ACC112 (cell line): ENCODE measurements around the gene MEF2C.
"Not testable (repeated sequence)": the region's sequence is repeated elsewhere in the genome, so short reads cannot be mapped to it uniquely, and the experiment has no call there.

Experiments
- H2AFZ ChIP-seq: fragments of 200-600 bp; sonication (generic); one replicate; pipeline ENCODE4 v1.6.0; 2017; ENCODE audit warnings: antibody characterized with exemption, low read length; ENCODE audit not compliant: unreplicated experiment
- H3K27ac ChIP-seq: fragments of 200-600 bp; sonication (generic); 2 replicates; pipeline ENCODE4 v1.5.1; 2014; ENCODE audit warnings: low read depth, mild to moderate bottlenecking, antibody characterized with exemption, low read length, moderate library complexity
- H3K27me3 ChIP-seq: fragments of 200-600 bp; sonication (generic); 2 replicates; pipeline ENCODE4 v1.6.1; 2014; ENCODE audit warnings: mild to moderate bottlenecking, antibody characterized with exemption, low read length, moderate library complexity, mixed read lengths; ENCODE audit not compliant: insufficient read depth
- H3K36me3 ChIP-seq: fragments of 200-600 bp; sonication (generic); 2 replicates; pipeline ENCODE4 v1.6.1; 2016; ENCODE audit warnings: mild to moderate bottlenecking, antibody characterized with exemption, low read length, moderate library complexity, mixed read lengths; ENCODE audit not compliant: insufficient read depth
- H3K4me1 ChIP-seq: fragments of 200-600 bp; sonication (generic); one replicate; pipeline ENCODE4 v1.6.1; 2016; ENCODE audit warnings: low read length, mixed read lengths; ENCODE audit not compliant: insufficient read depth, unreplicated experiment, control insufficient read depth
- H3K4me3 ChIP-seq: fragments of 200-600 bp; sonication (generic); 2 replicates; pipeline ENCODE4 v1.5.1; 2014; ENCODE audit warnings: mild to moderate bottlenecking, low read depth, low read length
- H3K79me2 ChIP-seq: fragments of 200-600 bp; sonication (generic); one replicate; pipeline ENCODE4 v1.6.0; 2016; ENCODE audit warnings: low read length; ENCODE audit not compliant: control insufficient read depth, unreplicated experiment, insufficient read depth

Gene MEF2C

GRCh38 chr5:88862547-88863175, 20.3 kb downstream of the MEF2C start:
- H2AFZ ChIP-seq = no peak overlapping the region
- no peak overlapping the region for H3K4me3 ChIP-seq
- H3K4me1 ChIP-seq = no peaks in the 10 kb centered on the region
- no peaks in the 10 kb centered on the region for H3K79me2 ChIP-seq
- no peak overlapping the region for H3K27ac ChIP-seq
- no peaks in the 10 kb centered on the region for H3K27me3 ChIP-seq
- H3K36me3 ChIP-seq = no peaks in the 10 kb centered on the region

- no peaks in the 10 kb centered on the region for H3K27me3 ChIP-seq
- H3K4me3 ChIP-seq = no peak overlapping the region
- H3K27ac ChIP-seq = no peak overlapping the region
- H3K4me1 ChIP-seq = no peaks in the 10 kb centered on the region
- H3K79me2 ChIP-seq = no peaks in the 10 kb centered on the region
- H3K36me3 ChIP-seq = no peaks in the 10 kb centered on the region
- H2AFZ ChIP-seq = no peak overlapping the region
Observed at GRCh38 chr5:88861231-88861630, 21.8 kb downstream of the MEF2C start.

- Histone ChIP-seq H3K4me1 (no peaks in the 10 kb centered on the region), H3K36me3 (no peaks in the 10 kb centered on the region), H3K4me3 (no peak overlapping the region), H3K27me3 (no peaks in the 10 kb centered on the region), H3K27ac (no peak overlapping the region), H3K79me2 (no peaks in the 10 kb centered on the region), H2AFZ (no peak overlapping the region)
Observed at GRCh38 chr5:88860501-88860900, 22.5 kb downstream of the MEF2C start.

- no peak overlapping the region for H3K27ac ChIP-seq
- H3K36me3 ChIP-seq = no peaks in the 10 kb centered on the region
- no peaks in the 10 kb centered on the region for H3K79me2 ChIP-seq
Observed at GRCh38 chr5:88858392-88858791, 24.6 kb downstream of the MEF2C start.

GRCh38 chr5:88856381-88856780, 26.6 kb downstream of the MEF2C start:
- not testable (repeated sequence) for H3K27me3 ChIP-seq

More at GRCh38 chr5:88858392-88858791, 24.6 kb downstream of the MEF2C start:
- Histone ChIP-seq H3K4me3 (no peak overlapping the region), H3K27me3 (no peaks in the 10 kb centered on the region), H2AFZ (no peak overlapping the region), H3K4me1 (no peaks in the 10 kb centered on the region)

GRCh38 chr5:88854769-88855168, 28.2 kb downstream of the MEF2C start:
- H3K4me3 ChIP-seq = no peak overlapping the region
- no peaks in the 10 kb centered on the region for H3K36me3 ChIP-seq
- H2AFZ ChIP-seq = no peak overlapping the region

More at GRCh38 chr5:88856381-88856780, 26.6 kb downstream of the MEF2C start:
- not testable (repeated sequence) for H2AFZ ChIP-seq, H3K79me2 ChIP-seq, H3K36me3 ChIP-seq, H3K27ac ChIP-seq, H3K4me1 ChIP-seq, H3K4me3 ChIP-seq

GRCh38 chr5:88847420-88847819, 35.6 kb downstream of the MEF2C start:
- no peaks in the 10 kb centered on the region for H3K36me3 ChIP-seq
- H2AFZ ChIP-seq = no peak overlapping the region
- H3K4me1 ChIP-seq = no peaks in the 10 kb centered on the region
- H3K27ac ChIP-seq = no peak overlapping the region
- no peaks in the 10 kb centered on the region for H3K27me3 ChIP-seq
- H3K79me2 ChIP-seq = no peaks in the 10 kb centered on the region
- H3K4me3 ChIP-seq = no peak overlapping the region

More at GRCh38 chr5:88854769-88855168, 28.2 kb downstream of the MEF2C start:
- no peaks in the 10 kb centered on the region for H3K27me3 ChIP-seq
- H3K4me1 ChIP-seq = no peaks in the 10 kb centered on the region
- no peaks in the 10 kb centered on the region for H3K79me2 ChIP-seq
- H3K27ac ChIP-seq = no peak overlapping the region

- Histone ChIP-seq H3K36me3 (no peaks in the 10 kb centered on the region), H3K27ac (no peak overlapping the region), H2AFZ (no peak overlapping the region), H3K27me3 (no peaks in the 10 kb centered on the region), H3K4me3 (no peak overlapping the region), H3K4me1 (no peaks in the 10 kb centered on the region), H3K79me2 (no peaks in the 10 kb centered on the region)
Observed at GRCh38 chr5:88846434-88846833, 36.5 kb downstream of the MEF2C start.

GRCh38 chr5:88845081-88845697, 37.8 kb downstream of the MEF2C start:
- Histone ChIP-seq H3K79me2 (no peaks in the 10 kb centered on the region), H2AFZ (no peak overlapping the region), H3K4me1 (no peaks in the 10 kb centered on the region), H3K4me3 (no peak overlapping the region), H3K27me3 (no peaks in the 10 kb centered on the region), H3K36me3 (no peaks in the 10 kb centered on the region), H3K27ac (no peak overlapping the region)

GRCh38 chr5:88842784-88843183, 40.2 kb downstream of the MEF2C start:
- Histone ChIP-seq H3K4me1 (no peaks in the 10 kb centered on the region), H3K4me3 (no peak overlapping the region), H3K79me2 (no peaks in the 10 kb centered on the region), H3K27me3 (no peaks in the 10 kb centered on the region), H3K27ac (no peak overlapping the region), H2AFZ (no peak overlapping the region), H3K36me3 (no peaks in the 10 kb centered on the region)

- Histone ChIP-seq H3K27ac (no peak overlapping the region), H2AFZ (no peak overlapping the region), H3K36me3 (no peaks in the 10 kb centered on the region), H3K4me3 (no peak overlapping the region), H3K79me2 (no peaks in the 10 kb centered on the region), H3K4me1 (no peaks in the 10 kb centered on the region), H3K27me3 (no peaks in the 10 kb centered on the region)
Observed at GRCh38 chr5:88841212-88841611, 41.8 kb downstream of the MEF2C start.
